ENCODE results near the gene RESF1.

GRCh38 chr12:31959701-31960391 lies 631 bp downstream of the RESF1 start:
- TF ChIP-seq POLR2AphosphoS5 (IDR thresholded peaks at IDR 0.05; ENCODE audit: insufficient read depth, low read depth, low read length) (no peak), JUN (IDR thresholded peaks at IDR 0.05; ENCODE audit: borderline replicate concordance, insufficient read depth, insufficient read length, low read depth) (no peak), CTCF (IDR thresholded peaks at IDR 0.05; ENCODE audit: extremely low read depth in 1 of 2, insufficient read depth in 1 of 2, low read depth in 1 of 2, low read length in 2 of 2) (peak in 1 of 2 donors; percentile 10), POLR2A (IDR thresholded peaks at IDR 0.05; ENCODE audit: low read depth, low read length) (no peak), GATA2 (IDR thresholded peaks at IDR 0.05; ENCODE audit: insufficient read depth, insufficient read length, low read depth, low read length) (no peak), MYC (IDR thresholded peaks at IDR 0.05; ENCODE audit: low read depth, low read length) (no peak), EZH2 (IDR thresholded peaks at IDR 0.05; ENCODE audit: borderline replicate concordance, low read depth, low read length, severe bottlenecking) (no peak), MAX (IDR thresholded peaks at IDR 0.05; ENCODE audit: insufficient read depth, insufficient read length) (no peak)
